Suprapubic skin (tissue), 3 donors: ENCODE measurements around the gene MSH4.

ENCODE experiments used
- POLR2A ChIP-seq, 2 donors: fragments of 450-650 bp; IDR thresholded peaks; one replicate each; pipeline ENCODE4 v1.6.1; 2017; ENCODE audit warnings: antibody characterized with exemption in 2 of 2, mild to moderate bottlenecking in 2 of 2, moderate library complexity in 2 of 2
- TF ChIP-seq, protein P1 (sequence below), 2 donors: fragments of 200-600 bp in 1 of 2; fragments of 450-650 bp in 1 of 2; sonication (generic) in 1 of 2; IDR thresholded peaks; one replicate each; pipeline ENCODE4 v1.5.1; 2016 to 2019; ENCODE audit warnings: antibody characterized with exemption in 2 of 2, mild to moderate bottlenecking in 1 of 2, moderate library complexity in 1 of 2

DNA sequence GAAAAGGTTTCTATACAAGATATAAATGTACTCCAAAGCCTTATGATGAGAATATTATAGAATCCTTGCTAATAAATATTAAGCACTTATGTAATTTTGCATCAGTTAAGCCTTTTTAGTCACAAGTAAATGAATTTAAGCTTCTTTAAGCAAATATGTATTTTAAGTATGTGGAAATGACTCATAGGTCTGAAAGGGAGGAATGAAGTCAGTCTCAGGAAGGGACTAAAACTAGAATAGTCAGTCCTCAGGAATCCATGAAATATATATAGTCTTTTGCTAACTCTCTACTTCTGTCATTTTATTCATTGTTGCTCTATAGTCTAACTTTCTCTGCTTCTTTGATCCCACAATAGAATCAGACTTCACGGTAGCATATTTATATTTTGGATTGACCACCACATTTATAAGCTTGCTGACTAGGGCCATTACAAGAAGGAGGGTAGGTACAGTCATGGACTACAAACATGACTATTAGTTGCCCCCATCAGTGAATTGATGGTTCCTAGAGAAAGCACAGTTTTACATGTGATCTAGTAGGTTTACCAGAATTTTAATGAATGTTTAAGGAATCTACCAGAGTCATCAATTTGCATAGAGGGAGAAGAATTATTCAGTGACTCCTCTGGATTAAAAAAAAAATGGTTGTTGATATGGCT lies 30.9 kb upstream of the MSH4 start:
- TF ChIP-seq POLR2A (IDR thresholded peaks at IDR 0.05) = no peak
- TF ChIP-seq, protein P1, sequence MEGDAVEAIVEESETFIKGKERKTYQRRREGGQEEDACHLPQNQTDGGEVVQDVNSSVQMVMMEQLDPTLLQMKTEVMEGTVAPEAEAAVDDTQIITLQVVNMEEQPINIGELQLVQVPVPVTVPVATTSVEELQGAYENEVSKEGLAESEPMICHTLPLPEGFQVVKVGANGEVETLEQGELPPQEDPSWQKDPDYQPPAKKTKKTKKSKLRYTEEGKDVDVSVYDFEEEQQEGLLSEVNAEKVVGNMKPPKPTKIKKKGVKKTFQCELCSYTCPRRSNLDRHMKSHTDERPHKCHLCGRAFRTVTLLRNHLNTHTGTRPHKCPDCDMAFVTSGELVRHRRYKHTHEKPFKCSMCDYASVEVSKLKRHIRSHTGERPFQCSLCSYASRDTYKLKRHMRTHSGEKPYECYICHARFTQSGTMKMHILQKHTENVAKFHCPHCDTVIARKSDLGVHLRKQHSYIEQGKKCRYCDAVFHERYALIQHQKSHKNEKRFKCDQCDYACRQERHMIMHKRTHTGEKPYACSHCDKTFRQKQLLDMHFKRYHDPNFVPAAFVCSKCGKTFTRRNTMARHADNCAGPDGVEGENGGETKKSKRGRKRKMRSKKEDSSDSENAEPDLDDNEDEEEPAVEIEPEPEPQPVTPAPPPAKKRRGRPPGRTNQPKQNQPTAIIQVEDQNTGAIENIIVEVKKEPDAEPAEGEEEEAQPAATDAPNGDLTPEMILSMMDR (IDR thresholded peaks at IDR 0.05) = no peak
